Activated CD4-positive, alpha-beta memory T cell treated with anti-CD3 and anti-CD28 coated beads, Interleukin-2, amount 10 ng/mL, durations not matched to agents 7 days and 5 days (primary cell): ENCODE measurements around the gene NXPH2. TPM values are rescaled to one million over a fixed set of nuclear protein-coding genes. Genes with fewer than 3 reads are reported as not detected.

Experiments
- CTCF ChIA-PET: fragments of 350-600 bp; sonication (Branson Sonifier 250); formaldehyde crosslinking; loops from one replicate; lab custom pipeline; 2021; ENCODE audit warnings: antibody characterized with exemption, inconsistent platforms; lab: Charles Lee
- POLR2A ChIA-PET: fragments of 350-600 bp; sonication (Branson Sonifier 250); formaldehyde crosslinking; loops from one replicate; lab custom pipeline; 2021; ENCODE audit warnings: antibody characterized with exemption; lab: Charles Lee
- DNase-seq: peaks from one replicate; pipeline ENCODE4 v3.0.0-alpha.2; 2020
- H3K27ac Mint-ChIP-seq: one replicate; pipeline ENCODE4 v1.8.0; 2021; ENCODE audit warnings: mild to moderate bottlenecking, mixed read lengths
- H3K27me3 Mint-ChIP-seq: one replicate; pipeline ENCODE4 v1.8.0; 2021; ENCODE audit warnings: mixed read lengths
- H3K36me3 Mint-ChIP-seq: one replicate; pipeline ENCODE4 v1.8.0; 2021; ENCODE audit warnings: low read depth, mixed read lengths
- H3K4me1 Mint-ChIP-seq: one replicate; pipeline ENCODE4 v1.8.0; 2021; ENCODE audit warnings: mixed read lengths
- H3K4me3 Mint-ChIP-seq: one replicate; pipeline ENCODE4 v1.8.0; 2021; ENCODE audit warnings: mild to moderate bottlenecking, mixed read lengths
- H3K9me3 Mint-ChIP-seq: one replicate; pipeline ENCODE4 v1.8.0; 2021; ENCODE audit warnings: mixed read lengths
- total RNA-seq, 2 experiments: library from RNA; stranded (reverse); gene quantifications; one replicate each; pipeline ENCODE4 v1.2.3, GENCODE V29; 2021

The NXPH2 gene
- total RNA-seq, 2 experiments from 2014 or later: not detected

DNA sequence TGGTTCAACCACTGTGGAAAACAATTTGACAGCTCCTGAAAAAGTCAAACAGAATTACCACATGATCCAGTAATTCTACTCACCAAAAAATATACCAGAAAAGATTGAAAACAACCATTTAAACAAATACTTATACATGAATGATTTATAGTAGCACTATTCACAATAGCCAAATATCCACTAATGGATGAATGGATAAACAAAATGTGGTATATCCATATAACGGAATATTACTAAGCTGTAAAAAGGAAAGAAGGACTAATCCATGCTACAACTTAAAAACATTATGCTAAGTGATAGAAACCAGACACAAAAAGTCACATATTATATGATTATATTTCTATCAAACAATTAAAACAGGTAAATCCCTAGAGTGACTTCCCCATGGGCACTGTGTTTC, 147.1 kb downstream of the NXPH2 start:
- Mint-ChIP-seq H3K27ac (no peak overlapping the region), H3K4me1 (no peaks in the 10 kb centered on the region), H3K36me3 (no peaks in the 10 kb centered on the region), H3K4me3 (no peak overlapping the region), H3K27me3 (peaks cover 2% of the 10 kb centered on the region), H3K9me3 (no peaks in the 10 kb centered on the region)
- DNase-seq: no peak
- POLR2A ChIA-PET: no interaction called here
- CTCF ChIA-PET: no interaction called here

DNA sequence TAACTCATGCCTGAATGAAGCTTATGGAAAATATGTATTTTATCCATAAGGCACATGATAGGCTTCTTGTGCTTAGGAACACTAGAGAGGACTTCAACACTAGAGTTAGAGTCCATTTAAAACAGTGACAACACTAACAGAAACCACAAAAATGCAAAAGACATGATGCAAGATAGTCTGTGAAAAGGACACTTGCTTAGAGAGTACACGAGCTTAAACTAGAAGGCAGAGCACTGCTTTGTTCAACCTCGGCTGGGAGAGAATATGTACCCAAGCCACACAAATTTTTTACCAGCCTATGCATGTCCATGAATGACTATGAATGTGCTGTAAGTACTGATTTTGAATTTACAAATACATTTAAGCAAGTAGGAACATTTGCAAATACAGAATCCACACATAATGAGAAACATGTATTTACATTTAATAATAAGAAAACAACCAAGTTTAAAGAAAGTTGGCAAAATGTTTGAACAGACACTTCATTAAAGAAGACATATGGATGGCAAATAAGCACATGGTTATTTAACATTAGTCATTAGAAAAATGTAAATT, 148.0 kb downstream of the NXPH2 start:
- no peak for DNase-seq
- H3K36me3 Mint-ChIP-seq: no peaks in the 10 kb centered on the region
- ChIA-PET CTCF (no interaction called here), POLR2A (no interaction called here)
- H3K27me3 Mint-ChIP-seq: peaks cover 2% of the 10 kb centered on the region
- H3K4me3 Mint-ChIP-seq: no peak overlapping the region
- no peaks in the 10 kb centered on the region for H3K9me3 Mint-ChIP-seq
- H3K4me1 Mint-ChIP-seq: no peaks in the 10 kb centered on the region
- no peak overlapping the region for H3K27ac Mint-ChIP-seq

DNA sequence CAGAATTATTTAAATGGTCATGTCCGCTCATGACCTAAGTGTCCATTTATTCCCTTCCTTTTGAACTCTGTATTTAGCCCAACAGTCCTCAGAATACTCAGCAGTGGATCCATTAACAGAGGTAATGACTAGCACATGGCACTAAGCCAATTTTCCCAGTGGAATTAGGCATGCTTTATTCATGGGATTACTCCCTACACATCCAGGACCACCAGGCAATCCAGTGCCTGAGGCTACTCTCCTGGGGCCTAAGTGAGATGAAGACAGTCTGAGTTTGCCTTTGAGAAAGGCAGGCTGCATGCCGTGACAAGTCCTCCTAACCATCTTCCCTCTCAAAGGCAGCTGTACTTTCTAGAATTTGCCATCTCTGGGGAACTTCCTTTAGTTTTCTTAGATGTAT, 150.0 kb downstream of the NXPH2 start:
- H3K4me3 Mint-ChIP-seq: no peak overlapping the region
- H3K9me3 Mint-ChIP-seq: no peaks in the 10 kb centered on the region
- CTCF ChIA-PET: no interaction called here
- H3K36me3 Mint-ChIP-seq: no peaks in the 10 kb centered on the region
- DNase-seq: no peak
- no peak overlapping the region for H3K27ac Mint-ChIP-seq
- POLR2A ChIA-PET: no interaction called here
- peaks cover 2% of the 10 kb centered on the region for H3K27me3 Mint-ChIP-seq
- no peaks in the 10 kb centered on the region for H3K4me1 Mint-ChIP-seq

DNA sequence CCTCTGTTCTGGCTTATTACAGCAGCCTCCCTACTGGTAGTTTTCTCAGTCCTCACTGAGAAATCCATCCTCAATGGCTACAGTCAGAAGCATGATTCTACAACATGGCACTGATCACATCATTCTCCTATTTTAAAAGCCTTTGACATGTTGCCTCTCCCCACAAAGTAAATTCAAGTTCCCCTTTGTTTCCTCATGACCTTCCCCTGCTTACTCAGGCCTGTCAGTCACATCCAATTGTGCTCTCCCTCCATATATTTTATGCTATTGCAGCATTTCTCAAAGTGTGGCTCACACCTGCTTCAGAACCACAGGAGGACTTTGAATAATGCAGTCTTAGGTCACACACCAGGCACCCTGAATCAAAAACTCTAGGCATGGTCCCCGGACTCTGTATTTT, 154.0 kb downstream of the NXPH2 start:
- Mint-ChIP-seq H3K4me1 (no peaks in the 10 kb centered on the region), H3K9me3 (no peaks in the 10 kb centered on the region), H3K36me3 (no peaks in the 10 kb centered on the region), H3K27ac (no peak overlapping the region), H3K4me3 (no peak overlapping the region), H3K27me3 (peaks cover 2% of the 10 kb centered on the region)
- CTCF ChIA-PET: no interaction called here
- POLR2A ChIA-PET: no interaction called here
- no peak for DNase-seq

DNA sequence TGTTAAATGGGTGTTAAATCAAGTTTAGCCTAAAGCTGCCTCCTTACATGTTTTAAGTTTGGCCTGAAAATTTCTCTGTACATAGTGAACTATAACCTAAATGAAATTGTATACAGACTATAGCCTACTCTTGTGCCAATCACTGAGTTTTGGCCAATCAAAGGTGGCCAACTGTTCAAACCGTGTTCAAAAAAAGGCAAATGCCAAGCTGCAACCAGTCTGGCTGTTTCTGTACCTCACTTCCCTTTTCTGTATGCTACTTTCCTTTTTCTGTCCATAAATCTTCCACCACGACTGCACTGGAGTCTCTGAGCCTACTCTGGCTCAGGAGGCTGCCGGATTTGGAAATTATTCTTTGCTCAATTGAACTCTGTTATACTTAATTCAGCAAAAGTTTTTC, 157.6 kb downstream of the NXPH2 start:
- H3K4me3 Mint-ChIP-seq: no peak overlapping the region
- peaks cover 5% of the 10 kb centered on the region for H3K27me3 Mint-ChIP-seq
- no peaks in the 10 kb centered on the region for H3K9me3 Mint-ChIP-seq
- DNase-seq: no peak
- no peaks in the 10 kb centered on the region for H3K36me3 Mint-ChIP-seq
- no peaks in the 10 kb centered on the region for H3K4me1 Mint-ChIP-seq
- ChIA-PET POLR2A (no interaction called here), CTCF (no interaction called here)
- H3K27ac Mint-ChIP-seq: no peak overlapping the region

DNA sequence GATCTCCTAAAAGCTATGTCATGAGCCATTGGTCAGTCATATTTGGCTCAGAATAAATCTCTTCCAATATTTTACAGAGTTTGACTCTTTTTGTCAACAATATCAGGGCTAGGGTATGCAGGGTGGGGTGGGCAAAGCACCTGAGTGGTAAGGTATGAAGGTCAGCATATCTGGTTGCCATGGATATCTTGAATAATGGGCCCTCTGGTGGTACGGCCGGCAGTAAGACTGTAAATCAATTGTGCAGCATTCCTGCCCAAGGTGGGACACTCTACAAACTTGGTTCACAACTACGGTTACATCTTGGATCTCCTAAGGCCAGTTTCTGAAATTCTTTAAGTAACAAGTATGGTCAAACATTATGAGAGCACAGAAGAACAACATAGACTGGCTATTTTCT, 159.1 kb downstream of the NXPH2 start:
- no peak overlapping the region for H3K27ac Mint-ChIP-seq
- ChIA-PET CTCF (no interaction called here), POLR2A (no interaction called here)
- H3K36me3 Mint-ChIP-seq: no peaks in the 10 kb centered on the region
- no peaks in the 10 kb centered on the region for H3K9me3 Mint-ChIP-seq
- H3K4me3 Mint-ChIP-seq: no peak overlapping the region
- DNase-seq: no peak
- H3K27me3 Mint-ChIP-seq: peaks cover 5% of the 10 kb centered on the region
- no peaks in the 10 kb centered on the region for H3K4me1 Mint-ChIP-seq

DNA sequence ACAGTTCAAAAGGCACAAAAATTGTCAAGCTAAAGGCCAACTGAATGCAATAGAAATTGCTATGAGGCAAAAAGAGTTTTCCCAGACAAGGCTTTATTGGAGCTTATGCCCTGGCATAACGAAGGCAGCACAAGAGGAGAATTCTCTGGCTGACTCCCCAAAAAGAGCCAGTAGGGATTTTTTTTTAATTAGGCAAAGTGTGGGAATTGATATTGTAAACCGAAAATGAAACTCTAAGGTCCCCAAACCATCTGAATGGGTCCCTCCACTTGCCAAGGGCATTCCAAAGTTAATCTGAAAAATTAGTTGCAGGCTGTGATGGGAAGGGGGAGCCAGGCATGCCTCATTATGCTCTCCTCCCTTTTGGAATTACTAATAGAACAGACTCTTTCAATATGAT, 159.8 kb downstream of the NXPH2 start:
- H3K27ac Mint-ChIP-seq: no peak overlapping the region
- ChIA-PET CTCF (no interaction called here), POLR2A (no interaction called here)
- H3K36me3 Mint-ChIP-seq: no peaks in the 10 kb centered on the region
- peaks cover 5% of the 10 kb centered on the region for H3K27me3 Mint-ChIP-seq
- no peaks in the 10 kb centered on the region for H3K4me1 Mint-ChIP-seq
- DNase-seq: no peak
- H3K4me3 Mint-ChIP-seq: no peak overlapping the region
- no peaks in the 10 kb centered on the region for H3K9me3 Mint-ChIP-seq
